K562 (cell line): ENCODE data around the gene PIEZO2. TPM values are rescaled to one million over a fixed set of nuclear protein-coding genes. Genes with fewer than 3 reads are reported as not detected.

Experiments used
- FIP1L1 ChIP-seq: fragments of 200-400 bp; formaldehyde crosslinking; IDR thresholded peaks from 2 replicates; pipeline ENCODE4 v1.6.1; 2018; ENCODE audit warnings: mild to moderate bottlenecking, low read depth, low read length; ENCODE audit not compliant: poor library complexity, severe bottlenecking
- GTF2F1 ChIP-seq: IDR thresholded peaks from 2 replicates; pipeline ENCODE4 v1.6.1; 2011; ENCODE audit warnings: low read depth, low read length, improper control_type of control experiment
- POLR3G ChIP-seq: IDR thresholded peaks from 2 replicates; pipeline ENCODE4 v1.6.1; 2011; ENCODE audit not compliant: insufficient read length, insufficient replicate concordance; ENCODE audit errors: extremely low read depth
- SREBF2 ChIP-seq: sonication (generic); formaldehyde crosslinking; IDR thresholded peaks from 2 replicates; pipeline ENCODE4 v1.4.0; 2020; ENCODE audit warnings: mild to moderate bottlenecking, missing genetic modification reagents
- ZNF212 ChIP-seq: fragments of 450-650 bp; formaldehyde crosslinking; IDR thresholded peaks from 2 replicates; pipeline ENCODE4 v1.4.0; 2020; ENCODE audit warnings: mild to moderate bottlenecking
- polyA plus RNA-seq, 8 experiments: library from polyadenylated mRNA; depleted of rRNA in 4 of 8; stranded (reverse) in 5 of 8; unstranded in 3 of 8; fragments of >200 nt; fragmentation: Nextera tagmentation in 2 of 8; fragmentation: Illumina TruSeq in 1 of 8; extraction: Ambion mirVana in 2 of 8; extraction: Trizol in 1 of 8; gene quantifications; 2 replicates each; pipeline versions ENCODE4 v1.2.1 to v1.2.3, GENCODE V29; 2011 to 2014; ENCODE audit warnings: inconsistent platforms in 1 of 8, missing spikeins in 1 of 8
- total RNA-seq, 7 experiments: library from RNA; depleted of rRNA in 6 of 7; stranded (reverse); fragments of >200 nt in 6 of 7; fragmentation: Illumina TruSeq in 2 of 7; extraction: Trizol in 2 of 7; gene quantifications; 2 replicates each; pipeline versions ENCODE4 v1.2.1 to v1.2.3, GENCODE V29; 2011 to 2021; ENCODE audit warnings: low replicate concordance in 1 of 7
- TF ChIP-seq, protein P1 (sequence below), 2 experiments: fragments of 450-650 bp; IDR thresholded peaks; 2 replicates each; pipeline ENCODE4 v1.6.1; 2016; ENCODE audit warnings: mild to moderate bottlenecking in 2 of 2, borderline replicate concordance in 1 of 2, low read depth in 1 of 2, moderate library complexity in 1 of 2

Gene PIEZO2
- total and polyA plus RNA-seq, 9 of the 15 experiments (the other 6 are each of a cell fraction or from before 2014, with no cell fraction given), result 0.54 to 4.1 (median 2.0) TPM

DNA sequence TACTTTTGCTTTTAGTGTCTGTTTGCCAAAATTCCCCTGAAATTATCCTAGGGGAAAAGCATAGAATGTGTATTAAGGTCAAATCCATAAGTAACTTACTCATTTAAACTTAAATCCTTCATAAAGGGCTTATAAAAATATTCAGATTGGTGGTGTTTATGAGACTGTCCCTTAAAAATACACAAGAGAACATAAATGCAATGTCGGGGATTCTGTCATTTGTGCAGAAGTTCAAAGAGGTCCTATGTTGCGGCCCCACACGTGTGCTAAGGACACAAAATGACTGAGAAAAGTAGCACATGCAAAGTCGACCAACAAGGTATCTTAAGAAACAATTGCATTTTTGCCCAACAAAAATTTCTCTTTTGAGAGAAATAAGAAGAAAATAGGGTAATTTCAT, 225.1 kb downstream of the PIEZO2 start (continued):
- no peak for TF ChIP-seq POLR3G
- TF ChIP-seq, protein P1, sequence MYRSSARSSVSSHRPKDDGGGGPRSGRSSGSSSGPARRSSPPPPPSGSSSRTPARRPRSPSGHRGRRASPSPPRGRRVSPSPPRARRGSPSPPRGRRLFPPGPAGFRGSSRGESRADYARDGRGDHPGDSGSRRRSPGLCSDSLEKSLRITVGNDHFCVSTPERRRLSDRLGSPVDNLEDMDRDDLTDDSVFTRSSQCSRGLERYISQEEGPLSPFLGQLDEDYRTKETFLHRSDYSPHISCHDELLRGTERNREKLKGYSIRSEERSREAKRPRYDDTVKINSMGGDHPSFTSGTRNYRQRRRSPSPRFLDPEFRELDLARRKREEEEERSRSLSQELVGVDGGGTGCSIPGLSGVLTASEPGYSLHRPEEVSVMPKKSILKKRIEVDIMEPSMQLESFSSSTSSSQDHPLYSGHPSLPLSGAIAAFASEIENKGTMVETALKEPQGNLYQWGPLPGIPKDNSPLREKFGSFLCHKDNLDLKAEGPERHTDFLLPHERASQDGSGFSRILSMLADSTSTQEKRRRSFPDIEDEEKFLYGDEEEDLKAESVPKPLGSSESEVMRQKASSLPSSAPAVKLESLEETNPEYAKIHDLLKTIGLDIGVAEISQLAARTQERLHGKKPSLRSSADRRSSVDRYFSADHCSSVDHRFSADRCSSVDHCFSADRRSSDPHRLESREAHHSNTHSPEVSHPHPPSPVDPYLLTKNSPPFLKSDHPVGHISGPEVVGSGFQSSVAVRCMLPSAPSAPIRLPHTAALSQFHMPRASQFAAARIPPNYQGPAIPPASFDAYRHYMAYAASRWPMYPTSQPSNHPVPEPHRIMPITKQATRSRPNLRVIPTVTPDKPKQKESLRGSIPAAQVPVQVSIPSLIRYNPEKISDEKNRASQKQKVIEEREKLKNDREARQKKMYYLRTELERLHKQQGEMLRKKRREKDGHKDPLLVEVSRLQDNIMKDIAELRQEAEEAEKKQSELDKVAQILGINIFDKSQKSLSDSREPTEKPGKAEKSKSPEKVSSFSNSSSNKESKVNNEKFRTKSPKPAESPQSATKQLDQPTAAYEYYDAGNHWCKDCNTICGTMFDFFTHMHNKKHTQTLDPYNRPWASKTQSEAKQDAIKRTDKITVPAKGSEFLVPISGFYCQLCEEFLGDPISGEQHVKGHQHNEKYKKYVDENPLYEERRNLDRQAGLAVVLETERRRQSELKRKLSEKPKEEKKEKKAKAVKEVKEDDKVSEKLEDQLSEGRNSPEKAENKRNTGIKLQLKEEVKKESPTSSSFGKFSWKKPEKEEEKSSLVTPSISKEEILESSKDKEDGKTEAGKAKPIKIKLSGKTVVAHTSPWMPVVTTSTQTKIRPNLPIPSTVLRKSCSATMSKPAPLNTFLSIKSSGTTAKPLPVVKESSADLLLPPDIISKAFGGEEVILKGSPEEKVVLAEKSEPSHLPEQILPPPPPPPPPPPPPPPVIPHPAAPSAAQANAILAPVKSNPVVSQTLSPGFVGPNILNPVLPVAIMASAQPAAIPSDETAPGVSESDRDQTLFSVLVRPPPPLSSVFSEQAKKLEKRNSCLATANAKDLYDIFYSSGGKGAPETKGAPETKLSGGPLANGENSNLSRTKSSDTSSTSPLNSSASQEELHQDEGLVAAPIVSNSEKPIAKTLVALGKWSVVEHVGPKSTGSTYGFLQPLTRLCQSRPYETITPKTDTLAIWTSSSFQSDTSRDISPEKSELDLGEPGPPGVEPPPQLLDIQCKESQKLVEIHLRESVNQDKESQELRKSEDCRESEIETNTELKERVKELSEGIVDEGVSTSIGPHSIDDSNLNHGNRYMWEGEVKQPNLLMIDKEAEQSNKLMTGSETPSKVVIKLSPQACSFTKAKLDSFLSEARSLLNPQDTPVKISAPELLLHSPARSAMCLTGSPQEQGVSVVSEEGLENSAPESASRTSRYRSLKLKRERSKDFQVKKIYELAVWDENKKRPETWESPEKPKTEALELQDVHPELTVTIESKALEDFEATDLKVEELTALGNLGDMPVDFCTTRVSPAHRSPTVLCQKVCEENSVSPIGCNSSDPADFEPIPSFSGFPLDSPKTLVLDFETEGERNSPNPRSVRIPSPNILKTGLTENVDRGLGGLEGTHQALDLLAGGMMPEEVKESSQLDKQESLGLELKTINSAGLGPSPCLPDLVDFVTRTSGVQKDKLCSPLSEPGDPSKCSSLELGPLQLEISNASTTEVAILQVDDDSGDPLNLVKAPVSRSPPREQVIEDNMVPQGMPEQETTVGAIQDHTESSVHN (IDR thresholded peaks at IDR 0.05; ENCODE audit: borderline replicate concordance in 1 of 2, low read depth in 1 of 2), result no peak
- TF ChIP-seq ZNF212 (CRISPR knock-in tag), result no peak
- no peak for TF ChIP-seq GTF2F1
- TF ChIP-seq SREBF2, result no peak
- no peak for TF ChIP-seq FIP1L1
